Measurements from ENCODE around the gene GALNT14.

Gene GALNT14

GRCh38 chr2:31086590-31086989, 51.6 kb downstream of the GALNT14 start:
- DNase-seq: no peak

DNA sequence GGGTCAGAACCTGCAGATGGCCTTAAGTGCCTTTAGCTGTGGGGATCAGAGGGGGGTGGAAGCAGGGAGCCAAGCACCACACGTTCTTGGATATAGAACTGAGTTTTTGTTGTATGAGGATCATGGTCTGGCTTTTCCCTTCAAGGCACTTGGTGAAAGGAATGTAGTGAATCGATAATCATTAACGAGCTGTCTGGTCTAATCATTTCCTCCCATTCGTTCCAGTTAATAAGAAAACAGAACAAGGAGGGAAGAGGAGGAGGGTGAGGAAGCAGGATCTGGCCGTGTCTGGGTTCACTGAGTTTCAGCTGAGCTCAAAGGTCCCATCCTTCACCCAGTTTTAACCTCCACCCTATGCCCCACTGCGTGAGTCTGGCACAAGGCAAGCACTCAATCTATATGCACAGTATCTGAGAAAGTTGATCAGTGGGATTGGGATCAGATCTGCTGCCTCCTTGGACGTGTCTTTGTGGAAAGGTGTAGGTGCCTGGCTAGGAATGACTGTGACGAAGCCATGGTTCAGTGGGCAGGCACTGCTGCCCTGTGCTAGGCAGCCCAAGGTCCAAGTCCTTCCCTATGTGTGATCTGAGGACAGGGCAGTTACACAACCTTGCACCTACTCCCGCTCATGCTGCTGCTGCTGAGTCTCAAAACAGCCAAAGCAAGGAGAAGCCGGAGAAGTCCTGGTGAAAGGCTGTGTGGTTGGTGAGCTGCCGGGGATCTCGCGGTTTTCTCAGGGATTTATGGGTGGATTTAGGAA, 54.8 kb downstream of the GALNT14 start:
- DNase-seq: no peak

- DNase-seq: no peak
These were observed 56.2 kb downstream of the GALNT14 start for GRCh38 chr2:31082002-31082401.

- DNase-seq: no peak
These were observed 56.7 kb downstream of the GALNT14 start for GRCh38 chr2:31081492-31081891.

DNA sequence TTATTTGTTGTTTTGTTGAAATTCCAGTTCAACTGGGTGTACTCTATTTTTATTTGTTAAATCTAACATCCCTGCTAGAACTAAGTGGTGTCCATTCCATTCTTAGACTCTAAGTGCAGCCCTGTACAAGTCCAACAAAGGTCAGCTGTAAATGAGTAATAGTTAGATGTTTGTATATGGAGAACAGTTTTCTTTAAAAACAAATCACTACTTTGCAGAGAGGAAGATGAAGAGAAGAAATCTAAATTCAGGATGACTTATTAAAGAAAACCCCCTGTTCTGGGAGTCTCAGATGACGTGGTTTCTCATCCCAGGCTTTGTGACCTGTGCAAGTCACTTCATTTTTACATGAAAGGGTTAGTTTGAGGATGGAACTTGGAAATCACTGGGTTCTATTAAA, 57.9 kb downstream of the GALNT14 start:
- DNase-seq: no peak

GRCh38 chr2:31079665-31080064, 58.6 kb downstream of the GALNT14 start:
- no peak for DNase-seq

DNA sequence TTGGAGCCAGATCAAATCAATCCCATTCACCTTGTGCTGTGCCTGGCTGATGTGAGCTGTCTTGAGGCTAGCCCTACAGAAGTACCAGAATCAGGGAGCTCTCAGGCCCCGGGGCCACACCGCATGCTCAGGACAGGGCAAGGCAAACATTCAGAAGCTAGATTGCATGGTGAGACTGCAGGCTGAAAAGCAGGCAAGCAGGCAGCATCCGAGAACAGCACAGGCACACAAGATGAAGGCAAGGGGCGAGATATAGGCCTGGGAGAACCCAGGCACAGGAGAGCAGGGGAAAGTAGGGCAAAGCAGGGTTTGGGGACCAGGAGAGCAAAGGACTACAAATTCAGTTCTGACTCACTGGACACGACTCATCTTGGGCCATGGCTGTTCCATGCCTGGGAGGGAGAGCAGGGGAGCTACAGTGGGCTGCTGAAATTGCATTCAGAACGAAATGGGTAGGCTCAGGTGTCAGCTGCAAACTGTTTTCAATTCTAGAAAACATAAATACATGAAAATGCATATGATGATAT, 59.6 kb downstream of the GALNT14 start:
- no peak for DNase-seq

DNA sequence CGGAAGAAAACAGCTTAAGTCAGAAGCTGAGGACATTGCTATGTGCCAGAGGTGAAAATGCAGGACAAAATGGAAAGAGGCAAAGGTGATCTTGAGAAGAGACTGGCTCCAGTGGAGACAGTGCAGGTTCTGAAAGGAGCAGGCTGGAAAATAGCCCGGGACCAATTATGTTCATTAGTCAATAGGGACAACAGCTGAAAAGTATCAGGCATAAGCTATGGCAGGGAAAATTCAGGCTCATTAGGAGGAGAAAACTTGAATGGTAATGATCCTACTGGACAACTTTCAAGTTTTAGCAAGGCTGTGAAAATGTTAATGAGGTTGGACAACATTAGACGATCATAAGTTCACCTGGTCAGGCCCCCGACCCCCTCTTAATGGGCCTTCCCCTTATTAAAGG, 60.2 kb downstream of the GALNT14 start:
- DNase-seq: no peak

DNA sequence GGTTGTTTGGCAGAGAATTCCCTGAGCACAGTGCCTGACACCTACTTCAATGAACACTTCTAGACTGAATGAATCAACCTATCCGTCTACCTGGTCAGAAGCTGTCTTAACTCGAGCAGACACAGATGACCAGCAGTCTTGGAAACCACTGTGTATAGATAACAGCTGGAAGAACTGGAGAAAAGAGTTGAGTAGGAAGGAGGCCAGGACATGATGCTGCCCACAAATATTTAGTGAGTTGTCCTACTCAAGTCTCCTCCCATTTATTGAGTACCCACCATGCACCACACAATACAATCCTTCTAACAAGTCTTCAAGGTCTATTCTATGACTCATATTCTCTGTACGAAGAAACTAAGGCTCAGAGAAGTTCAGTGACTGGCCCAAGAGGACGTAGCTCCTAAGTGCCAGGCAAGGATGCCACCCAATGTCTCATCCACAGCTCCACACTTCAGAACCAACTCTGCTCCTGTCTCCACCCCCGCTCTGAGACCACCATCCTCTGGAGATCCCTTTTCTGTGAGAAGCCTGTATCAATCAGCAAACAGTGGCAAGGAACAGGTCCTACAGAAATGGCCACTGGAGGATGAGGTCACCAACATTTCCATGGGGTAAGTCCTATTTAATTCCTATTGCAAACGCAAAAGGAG, 62.2 kb downstream of the GALNT14 start:
- DNase-seq: no peak

DNA sequence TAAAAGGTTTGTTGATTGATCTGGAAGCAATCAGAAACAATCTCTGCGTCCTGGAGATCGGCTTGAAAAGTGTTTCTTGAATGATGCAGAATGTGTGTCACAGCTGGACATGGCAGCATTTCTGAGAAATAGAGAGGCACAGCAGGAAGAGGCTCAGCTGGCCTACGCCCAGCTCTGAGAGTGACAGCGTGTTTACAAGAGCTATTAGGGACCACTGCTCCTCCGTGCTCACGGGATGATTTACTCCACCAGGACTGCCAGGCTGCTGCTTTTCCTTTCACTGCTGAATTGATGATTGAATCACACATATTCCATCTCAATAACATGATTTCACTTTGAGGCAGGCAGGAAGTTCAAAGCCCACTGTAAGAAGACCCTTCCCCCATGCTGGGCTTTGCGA, 62.8 kb downstream of the GALNT14 start:
- no peak for DNase-seq

DNA sequence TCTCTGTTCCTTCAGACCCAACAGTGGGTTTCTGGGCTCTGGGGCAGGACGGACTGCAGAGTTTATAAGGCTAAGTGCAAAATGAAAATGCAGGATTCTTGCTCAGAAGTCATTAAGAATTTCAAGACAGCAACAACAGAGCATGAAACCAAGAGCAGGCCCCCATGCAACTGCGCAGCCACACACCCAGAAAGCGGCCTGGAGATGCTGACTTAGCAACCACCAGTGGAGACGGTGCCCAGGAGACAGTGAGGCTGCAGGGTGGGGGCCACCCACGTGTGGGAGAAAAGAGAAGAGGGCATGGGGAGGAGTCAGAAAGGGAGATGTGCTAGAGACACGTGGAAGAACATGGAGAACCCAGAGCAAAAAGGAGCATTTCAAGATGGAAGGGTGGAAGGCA, 66.5 kb downstream of the GALNT14 start:
- no peak for DNase-seq

DNA sequence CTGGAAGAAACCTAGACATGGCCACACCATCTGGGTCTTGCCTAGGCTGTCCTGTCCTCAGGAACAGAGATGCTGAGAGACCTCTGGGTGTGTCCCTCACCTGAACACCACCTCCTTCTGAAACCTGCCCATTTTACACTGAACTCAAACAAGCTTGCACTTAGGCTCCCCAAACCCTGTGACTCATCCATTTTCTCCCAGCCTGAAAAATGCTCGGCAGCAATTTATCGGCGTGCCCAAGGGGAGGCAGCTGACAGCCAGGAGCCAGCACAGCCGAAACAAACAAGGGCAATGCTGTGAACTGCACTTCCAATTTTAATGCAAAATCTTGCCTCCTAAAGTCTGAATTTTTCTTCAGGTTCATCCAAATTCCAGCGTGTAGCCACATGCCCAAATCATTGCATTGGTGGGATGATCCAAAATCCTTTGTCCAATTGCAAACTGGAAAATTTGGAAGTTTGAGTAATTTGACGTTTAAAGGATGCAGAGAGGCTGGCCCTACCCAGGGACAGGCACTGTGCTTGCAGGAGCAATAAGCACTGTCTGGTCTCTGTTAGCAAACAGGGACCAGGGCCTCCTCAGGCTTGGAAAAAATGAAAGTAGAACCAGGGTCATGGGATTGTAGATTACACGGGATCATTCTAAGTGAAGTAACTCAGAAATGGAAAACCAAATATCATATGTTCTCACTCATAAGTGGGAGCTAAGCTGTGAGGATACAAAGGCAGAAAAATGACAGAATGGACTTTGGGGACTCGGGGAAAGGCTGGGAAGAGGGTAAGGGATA, 67.7 kb downstream of the GALNT14 start:
- DNase-seq: no peak

DNA sequence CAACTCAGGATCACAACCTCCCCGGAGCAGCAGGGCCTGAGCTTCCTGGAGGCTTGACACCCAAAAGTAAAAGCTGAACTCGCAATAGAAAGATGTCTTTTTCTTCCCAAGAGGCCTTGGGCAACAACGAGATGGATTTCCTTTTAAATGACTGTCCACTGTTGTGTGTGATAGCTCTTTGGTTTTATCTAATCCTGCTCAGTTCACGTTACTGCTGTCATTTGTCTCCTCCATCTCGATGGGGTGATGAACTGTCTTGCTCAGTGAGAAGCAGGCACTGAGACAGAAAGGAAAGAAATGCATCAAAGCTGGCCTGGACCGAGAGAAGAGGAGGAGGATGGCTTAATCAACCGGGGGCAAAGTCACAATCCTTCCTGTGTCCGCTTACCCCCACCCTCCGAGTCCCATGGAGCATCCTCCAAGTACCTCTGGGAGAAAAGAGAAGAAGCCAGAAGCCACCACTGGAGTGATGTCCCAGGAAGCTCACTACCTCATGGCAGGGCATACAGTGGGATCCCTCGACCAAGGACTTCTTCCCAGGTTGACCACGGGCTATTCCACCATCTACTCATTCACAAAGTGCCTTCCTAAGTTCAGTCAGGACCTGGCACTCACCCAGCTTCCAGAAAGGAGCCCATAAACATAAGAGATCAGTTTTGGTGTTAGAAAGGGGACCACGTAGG, 68.5 kb downstream of the GALNT14 start:
- DNase-seq: no peak

- no peak for DNase-seq
These were observed 71.0 kb downstream of the GALNT14 start for GRCh38 chr2:31067259-31067658.

- no peak for DNase-seq
These were observed 71.7 kb downstream of the GALNT14 start for GRCh38 chr2:31066551-31066950.

DNA sequence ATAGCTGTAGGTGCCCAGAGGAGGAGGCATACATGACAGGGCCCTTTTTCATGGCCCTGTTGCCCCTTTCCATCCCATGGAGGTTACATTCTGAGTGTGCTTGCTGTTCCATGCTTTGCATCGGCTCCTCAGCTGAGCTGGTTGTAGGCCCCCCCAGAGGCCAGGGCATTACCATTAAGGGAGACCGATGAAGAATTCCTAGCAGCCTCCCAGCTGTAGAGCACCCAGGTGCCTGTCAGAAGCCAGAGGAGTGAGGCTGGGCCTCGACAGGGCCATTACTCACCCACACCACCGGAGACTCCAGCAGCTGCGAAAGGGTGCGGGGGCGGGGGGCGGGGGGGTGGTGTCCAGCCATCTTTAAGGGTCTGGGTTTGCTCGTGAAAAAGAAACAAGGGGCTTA, 72.2 kb downstream of the GALNT14 start:
- no peak for DNase-seq

- DNase-seq: no peak
These were observed 72.9 kb downstream of the GALNT14 start for GRCh38 chr2:31065356-31065755.

DNA sequence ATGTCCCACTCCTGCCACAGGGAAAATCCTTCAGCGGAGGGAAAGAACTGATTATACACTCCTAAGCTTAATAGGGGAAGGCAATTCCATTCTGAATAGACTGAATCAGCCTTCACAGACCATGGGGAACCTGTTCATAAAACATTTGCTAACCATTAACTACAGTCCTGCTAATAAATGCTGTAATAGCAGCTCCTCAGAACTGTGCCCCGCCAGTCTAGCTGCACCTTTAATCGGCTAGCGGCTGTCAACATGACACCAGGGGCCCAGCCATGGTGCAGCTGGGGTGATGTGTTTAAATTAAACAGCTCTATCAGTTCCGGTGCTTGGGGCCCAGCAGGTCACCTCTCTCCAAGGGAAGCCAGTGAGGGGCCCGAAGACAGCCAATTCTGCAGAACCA, 77.8 kb downstream of the GALNT14 start:
- DNase-seq: peak; percentile 47

DNA sequence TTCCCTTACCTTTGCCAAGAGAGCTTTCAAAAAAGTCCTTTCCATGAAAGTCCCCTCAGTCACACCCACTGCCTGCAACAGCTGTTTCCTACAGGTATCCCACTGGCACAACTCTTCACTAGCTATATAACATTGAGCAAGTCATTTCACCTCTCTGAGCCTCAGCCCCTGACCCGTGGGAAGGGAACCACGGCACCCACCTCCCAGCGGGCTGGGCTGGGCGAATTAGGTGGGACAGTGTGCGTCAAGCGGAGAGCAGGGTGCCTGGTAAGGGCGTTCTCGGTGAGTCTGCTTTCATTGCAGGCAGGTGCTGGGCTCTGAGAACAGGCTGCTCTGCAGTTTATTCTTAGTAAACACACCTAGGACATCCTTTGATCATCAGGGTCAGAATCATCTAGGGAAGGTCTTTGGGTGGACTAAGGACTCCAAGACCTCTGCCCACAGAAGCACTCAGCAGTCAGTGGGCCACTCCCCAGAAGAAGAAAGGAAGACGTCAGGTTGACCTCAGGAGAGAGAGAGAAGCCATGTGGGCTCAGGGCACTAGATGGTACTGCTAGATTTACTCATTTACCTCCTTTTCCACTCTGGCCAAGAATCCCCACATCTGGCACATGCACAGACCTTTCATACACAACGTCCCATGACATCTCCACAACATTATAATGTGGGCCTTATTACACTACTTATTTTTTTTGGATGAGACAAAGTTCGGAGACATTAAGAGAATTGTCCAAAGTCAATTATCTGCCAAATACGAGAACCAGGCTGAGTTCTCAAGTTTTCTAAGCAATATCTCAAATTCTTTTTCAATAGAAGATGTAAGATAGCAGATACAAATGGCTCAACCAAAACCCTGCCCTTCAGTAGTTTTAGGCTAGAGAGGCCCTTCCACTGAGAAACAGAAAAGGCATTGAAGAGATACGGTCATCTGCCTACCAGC, 79.9 kb downstream of the GALNT14 start:
- no peak for DNase-seq

DNA sequence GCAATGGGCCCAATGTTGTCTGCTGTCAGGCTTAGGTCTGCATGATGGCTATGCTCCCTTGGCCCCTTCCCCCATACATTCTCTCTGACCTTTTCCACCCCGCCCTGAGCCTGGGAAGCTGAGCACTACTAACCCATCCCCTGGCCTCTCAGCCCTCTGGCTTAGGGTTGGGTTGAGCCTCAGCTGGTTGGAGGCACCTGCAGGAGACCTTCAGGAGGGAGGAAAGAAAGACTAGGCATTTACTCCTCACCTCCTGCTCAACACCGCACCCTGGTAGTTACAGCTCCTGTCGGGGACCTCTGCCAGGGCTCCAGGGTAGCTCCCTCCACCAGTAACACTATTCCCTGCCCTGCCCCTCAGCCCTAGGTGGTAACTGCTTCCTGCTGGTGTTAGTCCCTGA, 80.5 kb downstream of the GALNT14 start:
- no peak for DNase-seq

- DNase-seq: no peak
These were observed 82.3 kb downstream of the GALNT14 start for GRCh38 chr2:31055938-31056337.

- DNase-seq: no peak
These were observed 83.3 kb downstream of the GALNT14 start for GRCh38 chr2:31054842-31055388.

All from DMS153 (cell line).